ENCODE data around the gene ANKRD2.
"Not testable (repeated sequence)": the region's sequence is repeated elsewhere in the genome, so short reads cannot be mapped to it uniquely, and the experiment has no call there.

Gene ANKRD2

GRCh38 chr10:97571622-97572021 lies 957 bp upstream of the ANKRD2 start:
- no peak for DNase-seq (ENCODE audit: low read depth in 2 of 2)

DNA sequence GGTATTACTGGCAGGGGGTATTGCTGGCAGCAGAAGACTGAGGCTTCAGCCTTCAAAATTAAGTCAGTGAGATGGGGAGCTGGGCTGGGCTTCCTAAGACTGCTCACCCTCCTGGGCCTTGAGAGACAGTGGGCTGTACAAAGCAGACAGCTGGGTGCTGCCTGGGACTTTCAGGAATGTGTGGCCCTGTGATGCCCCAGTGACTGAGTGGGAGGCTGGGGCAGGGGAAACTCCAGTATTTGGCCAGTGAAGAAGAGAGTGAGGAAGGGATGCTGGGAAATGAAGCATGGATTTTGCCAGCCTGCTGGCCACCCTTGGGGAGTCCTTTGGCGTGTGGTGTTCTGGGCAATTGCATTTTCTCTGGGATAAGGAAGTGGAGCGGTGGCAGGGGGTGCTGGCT lies 442 bp downstream of the ANKRD2 start:
- no peak for DNase-seq (ENCODE audit: low read depth in 2 of 2)

GRCh38 chr10:97573672-97574071 lies 1.1 kb downstream of the ANKRD2 start:
- DNase-seq (ENCODE audit: low read depth in 2 of 2), result no peak

DNA sequence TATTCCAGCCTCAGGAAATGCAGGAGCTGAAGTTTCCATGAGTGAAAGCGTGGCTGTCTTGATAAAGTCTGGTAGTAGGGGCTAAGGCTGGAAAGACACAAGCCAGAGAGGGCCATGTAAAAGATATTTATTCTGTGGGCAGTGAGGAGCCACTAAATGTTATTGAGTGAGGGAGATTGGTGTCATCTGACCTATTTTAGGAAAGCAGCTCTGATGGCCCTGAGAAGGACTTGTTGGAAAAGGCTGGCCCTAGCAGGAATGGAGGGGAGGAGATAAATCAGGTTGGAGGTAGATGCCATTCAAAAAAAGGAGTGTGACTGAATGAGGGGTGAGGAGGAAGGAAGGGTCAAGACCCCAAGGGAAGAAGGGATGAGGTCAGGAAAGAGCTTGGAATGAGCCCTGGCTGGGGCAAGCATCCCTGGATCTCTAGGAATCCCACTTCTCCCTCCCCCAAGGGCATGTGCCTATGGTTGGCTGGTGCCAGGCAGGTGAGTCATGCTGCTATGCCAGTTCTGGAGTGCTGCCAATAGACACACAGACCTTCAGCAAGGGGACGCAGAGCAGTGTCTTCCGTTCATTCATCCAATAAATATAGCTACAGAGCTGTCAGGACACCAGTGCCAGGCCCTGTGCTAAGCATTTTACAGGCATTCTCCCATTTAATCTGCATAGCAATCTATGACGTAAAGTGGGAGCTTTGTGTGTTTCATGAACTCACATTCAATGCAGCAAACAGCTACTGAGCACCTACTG lies 2.0 kb downstream of the ANKRD2 start:
- DNase-seq (ENCODE audit: low read depth in 2 of 2), result no peak

GRCh38 chr10:97575127-97575668 lies 2.6 kb downstream of the ANKRD2 start:
- no peak for DNase-seq (ENCODE audit: low read depth in 2 of 2)

GRCh38 chr10:97576487-97576886 lies 3.9 kb downstream of the ANKRD2 start:
- DNase-seq (ENCODE audit: low read depth in 2 of 2), result not testable (repeated sequence)

GRCh38 chr10:97577701-97578100 lies 5.1 kb downstream of the ANKRD2 start:
- DNase-seq (ENCODE audit: low read depth in 2 of 2), result no peak

GRCh38 chr10:97578171-97578844 lies 5.7 kb downstream of the ANKRD2 start:
- no peak for DNase-seq (ENCODE audit: low read depth in 2 of 2)

GRCh38 chr10:97580421-97581367 lies 8.1 kb downstream of the ANKRD2 start:
- no peak for DNase-seq (ENCODE audit: low read depth in 2 of 2)

DNA sequence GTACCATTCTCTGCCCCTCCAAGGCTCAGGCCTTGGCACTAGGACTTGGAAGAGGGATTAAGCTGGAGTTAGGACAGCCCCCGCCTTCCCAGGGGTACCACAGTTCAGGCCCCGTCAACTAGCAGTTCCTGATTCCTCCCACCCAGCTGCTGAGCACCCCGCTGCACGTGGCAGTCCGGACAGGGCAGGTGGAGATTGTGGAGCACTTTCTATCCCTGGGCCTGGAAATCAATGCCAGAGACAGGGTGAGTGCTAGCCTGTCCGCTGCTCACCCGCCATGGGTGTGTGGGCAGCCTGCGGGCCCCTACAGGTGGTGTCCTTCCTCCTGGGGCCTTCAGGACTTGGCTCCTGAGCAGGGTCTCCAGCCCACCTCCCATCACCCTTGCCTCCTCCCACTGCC lies 9.6 kb downstream of the ANKRD2 start:
- DNase-seq (ENCODE audit: low read depth in 2 of 2), result no peak

DNA sequence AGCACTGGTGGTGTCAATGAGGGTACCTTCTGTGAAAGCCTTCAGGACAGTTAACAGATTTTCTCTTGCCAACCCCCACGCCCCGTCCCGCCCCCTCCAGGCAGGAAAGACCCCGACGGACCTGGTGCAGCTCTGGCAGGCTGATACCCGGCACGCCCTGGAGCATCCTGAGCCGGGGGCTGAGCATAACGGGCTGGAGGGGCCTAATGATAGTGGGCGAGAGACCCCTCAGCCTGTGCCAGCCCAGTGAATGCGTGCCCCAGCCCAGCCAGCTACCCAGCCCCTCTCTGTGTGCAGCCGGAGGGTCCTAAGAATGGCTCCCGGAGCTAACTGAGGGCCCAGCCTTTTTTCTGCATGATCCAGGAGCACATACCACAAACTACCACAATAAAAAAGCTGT lies 10.9 kb downstream of the ANKRD2 start:
- no peak for DNase-seq (ENCODE audit: low read depth in 2 of 2)

- DNase-seq (ENCODE audit: low read depth in 2 of 2), result no peak
Observed at GRCh38 chr10:97584060-97584797, 11.7 kb downstream of the ANKRD2 start, which contains the start of gene HOGA1. HOGA1 (plus strand) TSS chr10:97584389; CDS start chr10:97584704, 315 bp downstream.

DNA sequence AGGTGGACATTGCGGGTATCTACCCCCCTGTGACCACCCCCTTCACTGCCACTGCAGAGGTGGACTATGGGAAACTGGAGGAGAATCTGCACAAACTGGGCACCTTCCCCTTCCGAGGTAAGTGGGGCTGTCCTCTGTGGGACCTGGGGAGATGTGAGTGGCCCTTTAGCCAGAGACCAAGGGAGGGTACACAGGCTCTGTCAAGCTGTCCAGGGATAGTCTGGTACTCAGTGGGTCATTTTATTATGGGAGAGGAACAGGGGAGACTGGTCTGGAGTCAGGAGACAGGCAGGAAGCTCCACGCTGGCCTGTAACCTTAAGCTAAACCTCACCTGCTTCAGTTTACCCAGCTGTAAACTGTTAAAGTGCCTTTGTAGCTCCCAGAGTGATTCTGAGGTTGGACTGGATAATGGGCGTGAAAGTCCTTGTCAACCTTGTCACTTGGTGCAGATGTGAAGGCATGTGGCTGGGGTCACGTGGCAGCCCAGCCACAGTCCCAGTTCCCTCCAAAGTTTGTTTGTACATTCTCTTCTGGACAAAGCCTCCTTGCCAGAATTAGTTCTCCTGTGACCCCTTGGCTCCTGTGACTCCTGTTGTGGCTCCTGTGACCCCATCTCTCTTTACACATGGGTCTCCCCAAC lies 12.3 kb downstream of the ANKRD2 start:
- no peak for DNase-seq (ENCODE audit: low read depth in 2 of 2)

DNA sequence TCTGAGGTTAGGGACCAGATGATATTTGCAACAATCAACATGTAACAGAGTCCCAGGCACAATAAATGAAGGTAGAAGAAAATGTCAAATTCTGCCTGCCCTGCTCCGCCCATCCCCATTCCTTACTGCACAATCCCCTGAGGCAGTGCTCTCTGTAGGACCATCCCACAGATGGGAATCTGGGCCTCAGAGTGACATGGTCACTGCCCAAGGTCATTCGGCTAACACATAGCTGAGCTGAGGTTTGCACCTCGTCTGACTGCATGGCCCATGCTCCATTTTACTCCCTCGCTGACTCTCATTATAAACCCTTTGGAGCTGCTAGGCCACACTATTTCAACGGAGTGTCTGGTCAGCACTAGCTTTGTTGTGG lies 12.8 kb downstream of the ANKRD2 start:
- DNase-seq (ENCODE audit: low read depth in 2 of 2), result no peak

- no peak for DNase-seq (ENCODE audit: low read depth in 2 of 2)
Observed at GRCh38 chr10:97587183-97587582, 14.6 kb downstream of the ANKRD2 start.

DNA sequence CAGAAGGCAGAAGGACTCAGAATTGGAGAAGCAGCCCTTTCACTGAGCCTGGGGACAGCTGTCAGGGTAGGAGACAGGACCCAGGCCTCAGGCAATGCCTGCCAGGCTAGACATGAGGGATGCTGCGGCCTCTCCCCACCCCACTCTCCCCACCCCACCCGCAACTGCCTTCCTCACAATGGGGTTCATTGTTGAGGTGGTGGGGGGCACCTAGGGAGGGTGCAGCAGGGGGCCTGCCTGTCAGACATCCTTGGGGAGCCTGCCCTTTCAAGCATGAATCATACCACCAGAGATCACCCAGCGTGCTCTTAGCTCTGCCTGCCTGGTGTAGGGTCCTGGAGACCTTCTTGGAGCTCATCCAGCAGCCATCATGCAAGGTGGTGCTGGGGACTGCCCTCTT lies 16.9 kb downstream of the ANKRD2 start, which contains the start of gene C10orf62:
TSS of gene C10orf62 (plus strand) at position 243 of the 400 bp plus-strand sequence. CDS start 177 bp downstream, outside the sequence.
- no peak for DNase-seq (ENCODE audit: low read depth in 2 of 2)

GRCh38 chr10:97590082-97590747 lies 17.6 kb downstream of the ANKRD2 start:
- DNase-seq (ENCODE audit: low read depth in 2 of 2), result no peak

DNA sequence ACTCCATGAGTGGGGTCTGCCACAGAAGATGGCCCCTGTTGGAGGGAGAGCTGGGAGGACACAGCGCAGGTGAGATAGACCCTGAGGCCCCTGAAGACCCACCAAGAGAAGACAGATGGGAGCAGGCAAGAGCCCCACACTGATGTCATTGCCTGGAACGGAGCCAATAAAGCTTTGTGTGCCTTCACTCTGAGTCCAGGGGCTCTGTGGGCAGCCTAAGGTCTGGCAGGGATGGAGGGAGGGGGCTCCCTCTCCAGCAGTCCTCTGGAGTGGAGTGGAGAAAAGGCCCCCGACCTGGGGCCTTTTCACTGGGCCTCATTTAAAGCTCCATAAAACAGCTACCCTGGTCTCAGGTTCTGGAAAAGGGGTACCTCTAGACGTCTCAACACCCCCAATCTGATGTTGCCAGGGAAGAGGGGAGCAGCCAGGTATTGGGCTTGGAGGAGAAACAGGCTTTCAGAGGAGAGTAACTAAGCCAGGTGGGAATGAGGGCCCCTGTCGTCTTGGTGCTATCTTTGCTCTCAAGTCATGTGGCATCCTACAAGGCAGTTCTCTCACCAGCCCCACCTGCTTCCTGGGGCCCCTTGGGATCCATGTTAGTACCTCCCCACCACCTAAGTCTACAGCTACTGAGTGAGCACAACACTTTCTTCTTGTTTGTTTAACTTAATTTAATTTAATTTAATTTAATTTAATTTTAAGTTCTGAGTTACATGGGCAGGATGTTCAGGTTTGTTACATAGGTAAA lies 18.3 kb downstream of the ANKRD2 start:
- DNase-seq (ENCODE audit: low read depth in 2 of 2), result no peak

DNA sequence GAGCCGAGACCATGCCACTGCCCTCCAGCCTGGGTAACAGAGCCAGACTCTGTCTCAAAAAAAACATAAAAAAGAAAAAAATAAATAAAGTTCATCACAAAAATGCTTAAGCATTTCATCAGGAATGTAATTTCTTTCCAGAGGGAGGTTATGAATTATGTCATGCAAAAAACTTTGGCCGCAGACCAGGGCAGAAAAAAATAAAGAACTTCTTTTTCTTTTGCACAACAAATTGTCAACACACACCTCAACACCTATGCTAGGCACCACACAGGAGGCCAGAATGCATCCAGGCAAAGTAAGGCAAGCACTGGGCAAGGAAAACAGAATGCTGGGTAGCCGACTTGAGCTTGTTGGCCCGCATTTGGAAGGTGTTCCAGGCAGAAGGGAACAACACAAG lies 20.8 kb downstream of the ANKRD2 start:
- no peak for DNase-seq (ENCODE audit: low read depth in 2 of 2)

All from stimulated activated CD8-positive, alpha-beta memory T cell treated with anti-CD3 and anti-CD28 coated beads, Interleukin-7, amount 100 ng/mL, for 4 hours (primary cell).